ENCODE measurements around the gene SLF1.

GRCh38 chr5:94623877-94624276 lies 5.4 kb downstream of the SLF1 start:
- TF ChIP-seq POLR2AphosphoS5 (IDR thresholded peaks at IDR 0.05; ENCODE audit: low read depth, low read length), result no peak
- no peak for TF ChIP-seq POLR2A (IDR thresholded peaks at IDR 0.05; ENCODE audit: low read depth, low read length)
- no peak for TF ChIP-seq TAF1 (IDR thresholded peaks at IDR 0.05; ENCODE audit: borderline replicate concordance, low read depth, low read length)

All from GM12892 (cell line).